WTC11 (cell line): ENCODE measurements around the gene NDUFB3.

ENCODE experiments used
- CTCF ChIP-seq: fragments of 200-600 bp; IDR thresholded peaks from 2 replicates; pipeline ENCODE4 v1.8.0; 2022; ENCODE audit warnings: antibody characterized with exemption
- FOXP4 ChIP-seq: sonication (generic); formaldehyde crosslinking; IDR thresholded peaks from 2 replicates; pipeline ENCODE4 v1.8.0; 2022; ENCODE audit warnings: mild to moderate bottlenecking, missing genetic modification reagents
- JUN ChIP-seq: sonication (generic); formaldehyde crosslinking; IDR thresholded peaks from 2 replicates; pipeline ENCODE4 v1.8.0; 2023; ENCODE audit warnings: mild to moderate bottlenecking, missing genetic modification reagents
- NFE2L1 ChIP-seq: sonication (generic); formaldehyde crosslinking; IDR thresholded peaks from 2 replicates; pipeline ENCODE4 v1.8.1; 2023; ENCODE audit warnings: missing genetic modification reagents
- TEAD4 ChIP-seq: sonication (generic); formaldehyde crosslinking; IDR thresholded peaks from 2 replicates; pipeline ENCODE4 v1.8.0; 2022; ENCODE audit warnings: mild to moderate bottlenecking, missing genetic modification reagents
- USF2 ChIP-seq: sonication (generic); formaldehyde crosslinking; IDR thresholded peaks from 2 replicates; pipeline ENCODE4 v1.8.1; 2023; ENCODE audit warnings: mild to moderate bottlenecking, missing genetic modification reagents, moderate library complexity

- TF ChIP-seq NFE2L1 (CRISPR knock-in tag) (no peak), JUN (CRISPR knock-in tag) (no peak), CTCF (no peak), USF2 (CRISPR knock-in tag) (no peak), TEAD4 (CRISPR knock-in tag) (no peak), FOXP4 (CRISPR knock-in tag) (no peak)
These were observed 56.2 kb downstream of the NDUFB3 start for GRCh38 chr2:201128033-201128432.
